OCI-LY3 (cell line): Measurements from ENCODE around the gene TMEM214.

Experiments used
- H2AFZ ChIP-seq: fragments of 200-600, 300-600 bp; shearing (Covaris generic); 2 replicates; pipeline ENCODE4 v1.6.0; 2014; ENCODE audit warnings: antibody characterized with exemption, low read depth, low read length
- H3K27ac ChIP-seq: fragments of 200-600, 300-600 bp; sonication (generic); 2 replicates; pipeline ENCODE4 v1.5.1; 2014; ENCODE audit warnings: mild to moderate bottlenecking, low read length, moderate library complexity, mixed read lengths
- H3K27me3 ChIP-seq: fragments of 200-600, 300-600 bp; sonication (generic); 2 replicates; pipeline ENCODE4 v1.6.1; 2014; ENCODE audit warnings: low read depth, low read length, mixed read lengths
- H3K36me3 ChIP-seq: fragments of 200-600, 300-600 bp; sonication (generic); replicated peaks from 2 replicates; pipeline ENCODE3; 2014; ENCODE audit warnings: low read depth, low read length, mixed read lengths
- H3K4me1 ChIP-seq: fragments of 300-600, 200-600 bp; sonication (generic); 2 replicates; pipeline ENCODE4 v1.6.1; 2014; ENCODE audit warnings: low read length, mixed read lengths
- H3K4me2 ChIP-seq: fragments of 200-600, 300-600 bp; sonication (generic); 2 replicates; pipeline ENCODE4 v1.6.1; 2014; ENCODE audit warnings: low read length, mixed read lengths
- H3K4me3 ChIP-seq: fragments of 300-600, 200-600 bp; sonication (generic); 2 replicates; pipeline ENCODE4 v1.5.1; 2014; ENCODE audit warnings: antibody characterized with exemption, mild to moderate bottlenecking, low read length, moderate library complexity
- H3K79me2 ChIP-seq: fragments of 300-600, 200-600 bp; shearing (Covaris generic); 2 replicates; pipeline ENCODE4 v1.6.1; 2014; ENCODE audit warnings: mild to moderate bottlenecking, low read length, mixed read lengths
- H3K9ac ChIP-seq: fragments of 300-600, 200-600 bp; shearing (Covaris generic); 2 replicates; pipeline ENCODE4 v1.6.0; 2014; ENCODE audit warnings: mild to moderate bottlenecking, low read length, moderate library complexity
- H3K9me3 ChIP-seq: fragments of 200-600, 300-600 bp; shearing (Covaris generic); 2 replicates; pipeline ENCODE4 v1.6.1; 2014; ENCODE audit warnings: low read length, mixed read lengths; ENCODE audit not compliant: insufficient read depth
- H4K20me1 ChIP-seq: fragments of 200-600, 300-600 bp; sonication (generic); 2 replicates; pipeline ENCODE4 v1.6.1; 2016; ENCODE audit warnings: low read length, mixed read lengths; ENCODE audit not compliant: insufficient read depth
- CTCF ChIP-seq: fragments of 200-600, 300-600 bp; sonication (generic); IDR thresholded peaks from 2 replicates; pipeline ENCODE4 v1.5.1; 2014; ENCODE audit warnings: antibody characterized with exemption, low read length, low read depth
- EZH2phosphoT487 ChIP-seq: fragments of 200-600 bp; shearing (Covaris generic); IDR thresholded peaks from 2 replicates; pipeline ENCODE4 v1.6.1; 2018; ENCODE audit warnings: antibody characterized with exemption, mixed run types, low read depth

Gene TMEM214

GRCh38 chr2:27021253-27022049 lies 11.3 kb upstream of the TMEM214 start:
- H3K27ac ChIP-seq = no peak overlapping the region
- no peak overlapping the region for H2AFZ ChIP-seq
- no peaks in the 10 kb centered on the region for H3K9me3 ChIP-seq
- no peak overlapping the region for H3K9ac ChIP-seq
- H3K4me1 ChIP-seq = no peaks in the 10 kb centered on the region
- H4K20me1 ChIP-seq = peaks cover 3% of the 10 kb centered on the region; the same call in 1 of the 2 replicates
- H3K79me2 ChIP-seq = no peaks in the 10 kb centered on the region
- H3K4me2 ChIP-seq = no peak overlapping the region
- no peak overlapping the region for H3K4me3 ChIP-seq
- TF ChIP-seq EZH2phosphoT487 (no peak), CTCF (no peak)
- H3K27me3 ChIP-seq = peaks cover 5% of the 10 kb centered on the region; the same call in 1 of the 2 replicates
- no peaks in the 10 kb centered on the region for H3K36me3 ChIP-seq

GRCh38 chr2:27023740-27024139 lies 9.0 kb upstream of the TMEM214 start:
- Histone ChIP-seq H2AFZ (no peak overlapping the region), H3K4me2 (no peak overlapping the region), H4K20me1 (peaks cover 11% of the 10 kb centered on the region; the same call in 1 of the 2 replicates), H3K36me3 (no peaks in the 10 kb centered on the region), H3K9me3 (no peaks in the 10 kb centered on the region), H3K4me3 (no peak overlapping the region), H3K27me3 (peaks cover 5% of the 10 kb centered on the region; the same call in 1 of the 2 replicates), H3K4me1 (no peaks in the 10 kb centered on the region), H3K9ac (no peak overlapping the region), H3K27ac (no peak overlapping the region), H3K79me2 (no peaks in the 10 kb centered on the region)
- no peak for TF ChIP-seq EZH2phosphoT487
- TF ChIP-seq CTCF = no peak

- Histone ChIP-seq H3K4me2 (no peak overlapping the region), H3K27ac (no peak overlapping the region), H4K20me1 (peaks cover 11% of the 10 kb centered on the region; the same call in 1 of the 2 replicates), H3K9me3 (no peaks in the 10 kb centered on the region), H3K4me1 (no peaks in the 10 kb centered on the region), H3K36me3 (peaks cover 1% of the 10 kb centered on the region), H3K27me3 (peaks cover 5% of the 10 kb centered on the region; the same call in 1 of the 2 replicates), H3K4me3 (no peak overlapping the region), H3K9ac (no peak overlapping the region), H3K79me2 (no peaks in the 10 kb centered on the region), H2AFZ (no peak overlapping the region)
- TF ChIP-seq CTCF (no peak), EZH2phosphoT487 (no peak)
Observed at GRCh38 chr2:27024188-27024587, 8.6 kb upstream of the TMEM214 start.

DNA sequence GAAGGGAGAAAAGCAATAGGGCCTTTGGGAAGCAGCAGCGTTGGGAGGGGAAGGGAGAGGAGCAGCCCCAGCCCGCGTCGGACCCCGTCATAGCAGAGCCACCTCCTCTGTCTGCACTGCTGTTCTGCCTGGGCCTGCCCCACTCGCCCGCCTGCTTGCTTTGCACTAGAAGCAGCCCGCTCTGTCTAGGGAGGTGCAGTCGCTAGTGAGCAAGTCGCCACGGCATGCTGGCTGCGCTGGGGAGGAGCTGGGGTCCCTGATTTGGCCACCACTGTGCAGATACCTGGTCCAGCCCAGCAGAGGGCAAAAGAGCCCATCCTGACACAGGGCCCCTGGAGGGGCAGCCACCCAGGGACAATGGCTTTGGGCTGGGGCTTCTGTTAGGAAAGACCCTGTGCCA lies 8.0 kb upstream of the TMEM214 start:
- Histone ChIP-seq H3K9ac (no peak overlapping the region), H3K4me3 (no peak overlapping the region), H3K27me3 (peaks cover 5% of the 10 kb centered on the region; the same call in 1 of the 2 replicates), H3K36me3 (peaks cover 7% of the 10 kb centered on the region), H4K20me1 (peaks cover 11% of the 10 kb centered on the region), H3K9me3 (no peaks in the 10 kb centered on the region), H3K4me2 (no peak overlapping the region), H2AFZ (no peak overlapping the region), H3K79me2 (no peaks in the 10 kb centered on the region), H3K4me1 (no peaks in the 10 kb centered on the region), H3K27ac (no peak overlapping the region)
- TF ChIP-seq CTCF (no peak), EZH2phosphoT487 (no peak)
